Ureter (tissue), 1 donor: ENCODE results near the gene PVR. TPM values are rescaled to one million over a fixed set of nuclear protein-coding genes. Genes with fewer than 3 reads are reported as not detected.
"Not testable (repeated sequence)": the region's sequence is repeated elsewhere in the genome, so short reads cannot be mapped to it uniquely, and the experiment has no call there.

Experiments
- DNase-seq: peaks from one replicate; pipeline ENCODE4 v3.0.0-alpha.2; 2020; ENCODE audit warnings: low spot score
- total RNA-seq: library from RNA; stranded (reverse); gene quantifications from one replicate; pipeline ENCODE4 v1.2.4, GENCODE V29; 2023
- donor health status: DM: yes; HTN: yes; CAD: no.

The PVR gene
- total RNA-seq, 1 donor from 2014 or later, result 24.9 TPM

DNA sequence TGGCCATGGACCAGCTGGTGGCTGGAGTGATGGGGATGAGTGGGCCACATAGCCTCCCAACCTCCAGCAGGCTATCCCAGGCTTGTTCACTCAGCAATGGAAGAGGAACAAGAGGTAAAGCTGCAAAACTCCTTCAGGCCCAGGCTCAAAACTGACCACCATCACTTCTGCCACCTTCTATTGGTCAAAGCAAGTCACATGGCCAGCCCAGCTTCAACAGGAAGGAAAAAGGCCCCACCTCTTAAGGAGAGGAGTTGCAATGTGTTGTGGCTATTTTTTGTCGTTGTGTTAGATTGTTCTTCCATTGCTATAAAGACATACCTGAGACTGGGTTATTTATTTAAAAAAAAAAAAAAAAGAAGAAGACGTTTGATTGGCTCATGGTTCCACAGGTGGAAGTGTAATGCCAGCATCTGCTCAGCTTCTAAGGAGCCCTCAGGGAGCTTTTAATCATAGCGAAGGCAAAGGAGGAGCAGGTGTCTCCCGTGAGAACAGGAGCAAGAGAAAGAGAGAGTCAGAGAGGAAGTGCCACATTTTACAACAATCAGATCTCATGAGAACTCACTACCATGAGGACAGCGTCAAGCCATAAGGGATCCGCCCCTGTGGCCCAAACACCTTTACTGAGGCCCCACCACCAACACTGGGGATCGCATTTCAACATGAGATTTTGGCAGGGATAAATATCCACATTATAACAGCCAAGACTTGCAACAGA is 24.9 kb upstream of the PVR start:
- no peak for DNase-seq

DNA sequence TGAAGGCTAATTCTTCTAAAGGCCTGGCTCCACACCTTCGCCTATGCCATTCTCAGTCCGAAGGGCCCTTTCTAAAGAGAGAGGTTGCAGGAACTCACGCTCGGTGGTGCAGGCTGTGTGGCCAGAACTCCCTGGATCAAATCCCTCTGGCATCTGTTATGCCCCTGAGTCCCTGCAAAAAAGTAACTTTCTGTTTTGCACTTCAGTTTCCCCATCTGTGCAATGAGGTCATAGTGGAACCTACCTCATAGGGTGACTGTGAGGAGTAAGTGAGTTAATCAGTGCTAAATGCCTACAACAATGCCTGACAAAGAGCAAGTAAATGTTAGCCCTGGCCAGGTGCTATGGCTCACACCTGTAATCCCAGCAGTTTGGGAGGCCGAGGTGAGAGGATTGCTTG is 23.0 kb upstream of the PVR start:
- no peak for DNase-seq

DNA sequence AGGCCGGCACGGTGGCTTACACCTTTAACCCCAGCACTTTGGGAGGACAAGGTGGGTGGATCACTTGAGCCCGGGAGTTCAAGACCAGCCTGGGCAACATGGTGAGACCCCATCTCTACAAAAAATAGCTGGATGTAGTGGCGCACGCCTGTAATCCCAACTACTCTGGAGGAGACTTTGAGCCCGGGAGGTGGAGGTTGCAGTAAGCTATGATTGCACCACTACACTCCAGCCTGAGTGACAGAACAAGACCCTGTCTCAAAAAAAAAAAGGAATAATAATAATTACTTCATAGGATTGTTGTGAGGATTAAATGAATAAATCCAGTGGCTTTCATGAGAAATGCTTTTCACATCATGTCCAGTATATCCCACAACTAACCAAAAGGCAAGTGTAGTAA is 22.3 kb upstream of the PVR start:
- no peak for DNase-seq

DNA sequence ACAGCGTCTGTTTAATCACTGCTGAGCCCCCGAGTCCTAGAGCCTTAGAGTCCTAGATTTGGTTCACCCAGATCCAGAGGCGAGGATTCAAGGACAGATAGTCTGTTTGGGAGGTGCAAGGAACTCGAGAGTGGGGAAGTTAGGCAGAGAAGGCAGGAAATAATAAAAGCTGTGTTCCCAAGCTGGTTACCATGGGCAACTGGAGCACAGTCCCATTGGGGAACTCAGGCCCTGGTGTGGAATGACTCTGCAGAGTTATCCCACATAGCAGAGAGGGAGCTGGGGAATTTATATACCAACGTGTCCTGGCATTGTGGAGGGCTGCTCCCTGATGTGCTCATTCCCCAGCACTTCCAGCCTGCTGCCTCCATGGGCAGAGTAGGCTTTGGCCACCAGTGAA is 20.6 kb upstream of the PVR start:
- DNase-seq, result no peak

DNA sequence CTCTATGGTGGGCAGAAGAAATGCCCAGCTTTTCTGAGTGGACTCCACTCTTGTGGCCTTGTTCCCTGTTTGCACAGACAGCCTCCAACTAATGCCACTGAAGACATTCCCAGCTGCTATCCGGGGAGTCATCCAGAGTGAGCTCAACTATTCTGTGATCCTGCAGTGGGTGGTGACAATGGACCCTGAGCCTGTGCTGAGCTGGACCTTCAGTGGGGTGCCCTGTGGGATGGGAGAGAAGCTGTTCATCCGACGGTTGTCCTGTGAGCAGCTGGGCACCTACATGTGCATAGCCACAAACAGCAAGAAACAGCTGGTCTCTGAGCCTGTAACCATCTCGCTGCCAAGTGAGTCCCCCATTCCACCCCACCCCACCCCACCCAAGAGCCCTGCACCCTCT is 20.1 kb upstream of the PVR start:
- no peak for DNase-seq

DNA sequence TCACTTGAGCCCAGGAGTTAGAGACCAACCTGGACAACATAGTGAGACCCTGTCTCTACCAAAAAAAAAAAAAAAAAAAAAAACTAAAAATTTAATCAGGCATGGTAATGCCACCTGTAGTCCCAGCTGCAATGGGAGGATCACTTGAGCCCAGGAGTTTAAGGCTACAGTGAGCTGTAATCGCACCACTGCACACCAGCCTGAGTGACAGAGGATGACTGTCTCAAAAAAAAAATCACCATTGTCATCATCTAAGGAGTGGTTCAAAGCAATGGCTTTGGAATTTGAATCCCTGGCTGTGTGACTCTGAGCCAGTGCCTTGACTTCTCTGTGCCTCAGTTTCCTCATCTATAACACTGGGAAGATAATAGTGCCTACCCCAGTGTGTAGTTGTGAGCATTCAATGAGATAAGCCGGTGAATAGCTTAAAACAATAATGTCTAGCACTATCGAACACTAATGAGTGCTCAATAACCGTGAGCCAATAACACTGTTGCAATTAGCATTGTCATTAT is 18.8 kb upstream of the PVR start:
- DNase-seq, result no peak

DNA sequence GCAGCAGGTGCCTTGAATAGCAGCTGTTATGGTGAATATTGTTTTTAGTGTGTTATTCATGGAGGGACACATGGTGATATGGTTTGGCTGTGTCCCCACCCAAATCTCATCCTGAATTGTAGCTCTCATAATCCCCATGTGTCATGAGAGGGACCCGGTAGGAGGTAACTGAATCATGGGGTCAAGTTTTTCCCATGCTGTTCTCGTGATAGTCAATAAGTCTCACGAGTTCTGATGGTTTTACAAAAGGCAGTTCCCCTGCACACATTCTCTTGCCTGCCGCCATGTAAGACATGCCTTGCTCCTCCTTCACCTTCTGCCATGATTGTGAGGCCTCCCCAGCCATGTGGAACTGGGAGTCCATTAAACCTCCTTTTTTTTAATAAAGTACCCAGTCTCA is 18.1 kb upstream of the PVR start:
- not testable (repeated sequence) for DNase-seq

DNA sequence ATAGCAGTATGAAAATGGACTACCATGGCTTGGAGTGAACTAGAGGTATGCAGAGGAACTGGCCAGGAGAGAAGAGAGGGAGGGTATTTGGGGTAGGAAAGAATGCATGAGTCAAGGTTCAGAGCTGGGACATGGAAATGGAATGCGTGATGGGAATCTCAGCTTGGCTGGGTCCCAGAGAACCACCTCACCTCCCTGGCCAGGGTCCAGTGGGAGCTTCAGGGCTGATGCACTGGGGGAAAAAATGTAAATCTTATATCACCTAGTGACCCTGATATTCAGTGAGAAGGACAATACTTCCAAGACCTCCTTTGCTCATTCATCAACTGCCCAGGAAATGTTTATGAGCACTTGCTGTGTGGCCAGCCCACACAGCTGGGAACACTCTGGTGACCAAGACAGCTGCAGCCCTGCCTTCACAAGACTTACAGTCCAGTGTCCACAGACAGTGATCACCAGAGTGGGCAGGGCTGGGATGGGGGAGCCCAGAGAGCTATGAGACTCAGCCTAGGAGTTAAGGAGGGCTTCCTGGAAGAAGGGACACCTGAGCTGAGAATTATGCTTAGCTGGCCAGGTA is 17.6 kb upstream of the PVR start:
- DNase-seq, result no peak

DNA sequence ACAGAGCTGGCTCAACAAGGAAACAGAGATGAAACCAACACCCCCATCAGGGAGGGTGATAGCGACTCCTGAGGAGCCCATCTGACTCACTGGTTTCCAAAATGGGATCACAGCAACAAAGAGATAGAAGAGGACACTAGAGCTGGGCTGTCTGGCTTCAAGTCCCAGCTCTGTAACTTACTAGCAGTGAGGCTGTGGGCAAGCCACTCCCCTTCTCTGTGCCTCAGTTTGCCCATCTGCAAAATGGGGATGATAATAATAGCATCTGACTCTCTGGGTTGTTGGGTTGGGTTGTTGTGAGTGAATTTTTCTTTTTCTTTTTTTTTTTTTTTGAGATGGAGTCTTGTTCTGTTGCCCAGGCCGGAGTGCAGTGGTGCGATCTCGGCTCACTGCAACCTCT is 16.1 kb upstream of the PVR start:
- no peak for DNase-seq

DNA sequence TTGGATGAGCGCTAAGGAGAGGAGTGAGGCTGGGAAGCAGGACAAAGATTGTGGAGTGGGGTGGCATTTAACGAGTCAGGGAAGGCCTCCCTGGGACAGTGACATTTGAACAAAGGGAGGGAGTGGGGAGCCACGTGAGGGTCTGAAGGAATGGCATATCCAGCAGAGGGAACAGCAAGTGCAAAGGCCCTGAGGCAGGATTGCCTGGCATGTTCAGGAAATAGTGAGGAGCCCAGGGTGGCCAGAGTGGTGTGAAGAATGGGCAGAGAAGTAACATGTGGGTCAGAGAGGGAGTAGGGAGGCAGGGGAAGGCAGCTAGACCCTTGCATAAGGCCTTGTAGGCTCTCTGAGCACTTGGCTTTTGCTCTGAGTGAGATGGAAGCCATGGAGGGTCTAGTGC is 14.9 kb upstream of the PVR start:
- DNase-seq, result no peak

DNA sequence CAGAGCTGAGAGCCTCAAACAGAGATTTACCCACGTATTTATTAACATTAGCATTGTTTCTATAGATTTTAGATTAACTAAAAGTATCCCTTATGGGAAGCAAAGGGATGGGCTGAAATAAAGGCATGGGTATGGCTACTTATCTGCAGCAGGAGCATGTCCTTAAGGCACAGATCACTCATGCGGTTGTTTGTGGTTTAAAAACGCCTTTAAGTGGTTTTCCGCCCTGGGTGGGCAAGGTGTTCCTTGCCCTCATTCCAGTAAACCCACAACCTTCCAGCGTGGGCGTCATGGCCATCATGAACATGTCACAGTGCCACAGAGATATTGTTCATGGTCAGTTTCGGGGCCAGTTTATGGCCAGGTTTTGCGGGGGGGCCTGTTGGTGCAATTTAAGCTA is 12.1 kb upstream of the PVR start:
- not testable (repeated sequence) for DNase-seq

DNA sequence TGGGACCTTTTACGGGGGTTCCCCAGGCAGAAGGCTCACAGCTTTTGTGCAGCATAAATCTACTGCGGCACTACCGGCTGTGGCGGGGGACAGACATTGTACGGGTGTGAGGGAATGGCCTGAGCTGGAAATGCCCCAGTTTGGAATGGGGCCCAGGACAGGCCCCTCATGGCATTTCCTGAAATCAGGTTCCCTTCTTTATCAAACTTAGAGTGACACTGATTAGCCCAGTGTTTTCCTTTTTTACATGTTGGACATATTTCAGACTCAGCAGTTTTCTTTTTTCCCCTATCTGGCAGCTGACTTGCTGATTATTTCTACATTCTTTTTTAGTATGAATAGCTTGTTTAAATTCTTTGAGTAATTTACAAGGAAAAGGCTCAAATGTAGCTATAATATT is 9.7 kb upstream of the PVR start:
- DNase-seq, result not testable (repeated sequence)

DNA sequence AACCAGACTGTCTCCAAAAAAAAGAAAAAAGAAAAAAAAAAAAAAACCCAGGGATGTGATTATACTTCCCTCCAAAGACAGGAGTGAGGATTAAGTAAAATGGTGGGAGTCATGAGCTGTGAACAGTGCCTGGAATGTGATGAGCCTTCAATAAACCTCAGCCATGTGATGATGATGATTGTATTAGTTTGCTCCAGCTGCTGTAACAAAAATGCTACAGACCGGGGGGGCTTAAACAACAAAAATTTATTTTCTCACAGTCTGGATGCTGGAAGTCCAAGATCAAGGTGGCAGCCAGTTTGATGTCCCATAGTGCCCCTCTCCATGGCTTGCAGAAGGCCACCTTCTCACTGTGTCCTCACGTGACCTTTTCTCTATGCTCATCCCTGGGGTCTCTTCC is 8.9 kb upstream of the PVR start:
- DNase-seq, result no peak

DNA sequence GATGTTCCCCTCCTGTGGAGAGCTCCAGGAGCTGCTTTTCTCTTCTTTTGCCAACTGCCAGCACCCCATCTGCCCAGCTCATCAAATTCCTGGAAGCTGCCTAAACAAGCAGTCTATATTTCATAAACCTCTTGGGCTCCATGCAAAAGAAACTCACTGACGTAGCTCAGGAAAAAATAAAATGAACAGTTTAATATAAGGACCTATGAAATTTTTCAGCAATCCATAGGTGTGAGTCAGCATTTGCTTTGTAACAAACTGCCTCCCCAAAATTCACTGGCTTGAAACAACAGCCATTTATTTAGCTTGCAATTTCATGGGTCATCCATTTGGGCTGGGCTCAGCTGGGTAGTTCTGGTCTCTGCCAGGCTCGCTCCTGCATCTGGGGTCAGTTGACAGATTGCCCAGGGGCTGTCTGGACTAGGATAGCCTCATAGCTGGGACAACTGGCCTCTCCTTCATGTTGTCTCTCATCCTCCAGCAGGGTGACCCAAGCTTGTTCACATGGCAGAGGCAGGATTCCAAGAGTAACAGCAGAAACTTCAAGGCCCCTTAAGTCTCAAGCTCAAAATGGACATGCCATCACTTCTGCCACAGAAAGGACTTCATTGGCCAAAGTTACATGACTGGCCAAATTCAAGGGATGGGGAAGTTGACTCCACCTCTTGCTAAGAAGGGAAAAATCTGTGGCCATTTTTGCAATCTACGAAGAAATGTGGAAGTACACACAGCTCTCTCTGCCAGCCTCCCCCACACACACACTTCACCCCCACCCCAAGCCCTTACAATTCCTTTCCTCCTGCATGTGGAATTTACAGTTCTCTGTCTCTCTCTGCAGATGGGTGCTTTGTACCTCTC is 7.9 kb upstream of the PVR start:
- DNase-seq, result no peak

DNA sequence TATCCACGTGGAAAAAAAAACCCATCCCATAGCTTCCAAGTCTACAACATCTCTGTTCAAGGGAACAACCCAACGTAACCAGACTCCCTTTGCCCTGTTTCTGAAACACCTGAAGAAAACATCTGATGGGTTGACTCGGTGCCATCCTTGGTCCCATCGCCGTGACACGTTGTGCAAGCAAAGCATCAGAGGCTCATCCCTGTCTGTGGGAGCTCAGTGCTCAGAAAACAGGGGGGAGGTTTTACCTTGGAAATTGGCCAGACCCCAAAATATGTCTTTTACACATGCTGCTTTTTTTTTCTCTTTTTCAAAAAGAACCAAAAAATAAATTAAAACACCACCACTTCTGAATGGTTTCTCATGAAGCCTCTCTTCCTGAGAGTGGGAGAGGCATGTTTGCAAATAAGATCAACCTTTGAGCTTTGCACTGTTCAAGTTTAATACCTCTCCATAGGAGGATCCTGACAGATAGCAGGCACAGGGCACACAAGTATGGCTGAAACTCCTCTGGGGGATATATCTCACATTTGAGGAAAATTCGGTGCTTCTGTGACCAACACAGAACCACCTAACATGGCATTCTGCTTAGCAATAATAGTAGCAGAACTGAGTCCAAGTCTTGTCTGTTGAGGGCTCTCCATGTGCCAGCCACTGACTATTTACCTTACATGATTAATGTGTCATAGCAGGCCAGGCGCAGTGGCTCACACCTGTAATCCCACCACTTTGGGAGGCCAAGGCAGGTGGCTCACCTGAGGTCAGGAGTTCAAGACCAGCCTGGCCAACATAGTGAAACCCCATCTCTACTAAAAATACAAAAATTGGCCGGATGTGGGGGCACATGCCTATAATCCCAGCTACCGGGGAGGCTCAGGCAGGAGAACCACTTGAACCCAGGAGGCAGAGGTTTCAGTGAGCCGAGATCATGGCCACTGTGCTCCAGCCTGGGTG is 7.0 kb upstream of the PVR start:
- DNase-seq, result no peak

DNA sequence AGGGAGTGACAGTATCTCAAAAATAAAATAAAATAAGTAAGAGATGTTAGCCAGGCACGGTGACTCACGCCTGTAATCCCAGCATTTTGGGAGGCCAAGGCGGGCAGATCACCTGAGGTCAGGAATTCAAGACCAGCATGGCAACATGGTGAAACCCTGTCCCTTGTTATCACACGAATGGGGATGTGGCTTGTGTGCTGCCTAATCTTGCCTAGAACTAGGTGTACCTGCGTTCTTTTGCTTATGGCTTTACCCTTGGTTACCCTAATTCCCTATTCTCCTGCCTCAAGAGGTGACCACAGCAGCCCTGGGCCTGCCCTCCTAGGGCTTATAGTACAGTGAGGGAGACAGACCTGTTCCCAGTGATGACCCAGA is 6.3 kb upstream of the PVR start:
- no peak for DNase-seq

DNA sequence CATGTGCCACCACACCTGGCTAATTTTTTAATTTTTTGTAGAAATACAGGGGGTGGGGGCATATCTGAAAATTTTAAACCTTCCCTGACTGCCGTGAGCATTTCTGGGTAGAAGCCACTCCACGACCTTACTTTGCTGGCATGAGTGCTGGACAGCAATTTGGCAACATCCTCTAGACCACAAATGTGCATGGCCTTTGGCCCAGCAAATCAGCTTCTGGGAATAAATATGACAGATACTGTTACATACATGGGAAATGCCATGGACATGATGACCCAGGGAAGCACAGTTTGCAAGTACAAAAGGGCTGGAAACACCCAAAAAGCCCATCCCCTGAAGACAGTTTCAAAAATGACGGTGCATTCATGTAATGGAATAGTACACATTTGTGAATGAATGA is 3.2 kb upstream of the PVR start:
- no peak for DNase-seq

DNA sequence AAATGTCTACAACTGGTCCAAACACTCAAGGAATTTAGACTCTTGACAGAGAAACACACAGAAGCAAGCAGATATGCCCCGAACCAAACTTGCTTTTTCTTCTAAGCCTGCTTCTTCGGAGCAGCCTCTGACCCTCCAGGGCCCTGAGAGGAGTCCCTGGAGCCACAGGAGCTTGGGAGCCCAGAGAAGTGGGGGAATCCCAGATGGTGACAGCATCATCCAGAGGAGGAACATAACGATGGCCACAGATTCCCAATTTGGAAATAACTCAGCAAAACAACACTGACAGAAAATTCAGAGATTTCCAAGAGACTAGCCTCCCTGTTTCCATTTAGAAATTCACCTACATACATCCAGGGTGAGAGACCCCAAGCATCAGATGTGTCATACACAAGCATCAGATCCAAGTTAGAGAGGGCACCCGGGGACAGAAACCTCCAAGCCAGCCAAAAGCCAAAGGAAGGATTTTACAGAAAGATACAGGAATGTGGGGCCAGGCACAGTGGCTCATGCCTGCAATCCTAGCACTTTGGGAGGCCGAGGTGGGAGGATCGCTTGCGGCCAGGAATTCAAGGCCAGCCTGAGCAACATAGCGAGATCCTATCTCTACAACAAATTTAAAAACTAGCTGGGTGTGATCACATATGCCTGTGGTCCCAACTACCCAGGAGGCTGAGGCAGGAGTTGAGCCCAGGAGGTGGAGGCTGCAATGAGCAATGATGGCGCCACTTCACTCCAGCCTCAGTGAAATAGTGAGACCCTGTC is 2.0 kb upstream of the PVR start:
- no peak for DNase-seq

DNA sequence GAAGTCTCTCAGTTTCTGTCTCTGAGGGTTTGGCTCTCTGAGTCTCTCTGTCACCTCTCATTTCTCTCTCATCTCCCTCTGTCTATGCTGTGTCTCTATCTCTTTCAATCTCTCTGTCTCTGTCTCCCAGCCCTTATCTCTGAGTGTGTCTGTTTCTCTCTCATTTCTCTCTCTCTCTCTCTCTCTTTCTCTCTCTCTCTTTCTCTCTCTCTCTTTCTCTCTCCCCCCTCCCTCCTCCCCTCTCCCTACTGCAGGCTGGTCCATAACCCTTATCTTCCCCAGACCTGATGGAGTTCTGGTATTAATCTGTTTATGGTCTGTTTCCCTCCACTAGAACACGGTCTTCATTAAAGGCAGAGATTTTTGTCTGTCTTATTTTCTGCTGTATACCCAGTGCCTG is 1.3 kb upstream of the PVR start:
- no peak for DNase-seq

DNA sequence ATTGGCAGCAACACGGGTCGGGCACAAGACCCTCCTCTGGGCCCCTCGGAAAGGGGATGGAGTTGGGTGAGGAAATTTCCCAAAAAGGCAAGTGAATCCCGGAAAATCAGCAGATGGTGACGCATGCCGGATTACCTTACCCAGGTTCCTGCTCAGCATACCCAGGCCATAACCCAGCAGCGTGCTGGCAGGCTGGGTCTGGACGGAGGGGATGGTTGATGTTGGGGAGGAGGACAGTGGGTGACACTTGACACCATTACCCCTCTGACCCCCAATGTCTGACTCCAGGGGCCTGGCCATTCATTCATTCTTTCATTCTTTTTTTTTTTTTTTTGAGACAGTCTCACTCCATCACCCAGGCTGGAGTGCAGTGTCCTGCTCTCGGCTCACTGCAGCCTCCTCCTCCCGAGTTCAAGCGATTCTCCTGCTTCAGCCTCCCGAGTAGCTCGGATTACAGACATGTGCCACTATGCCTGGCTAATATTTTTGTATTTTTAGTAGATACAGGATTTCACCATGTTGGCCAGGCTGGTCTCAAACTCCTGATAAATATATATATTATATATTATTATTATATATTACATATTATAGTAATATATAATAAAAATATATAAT is 799 bp downstream of the PVR start:
- no peak for DNase-seq
